T47D (cell line): ENCODE data around the gene SPATA33.
A peak's percentile ranks its signal among the peaks of the same experiment; 100 is the strongest.
"Not testable (repeated sequence)": the region's sequence is repeated elsewhere in the genome, so short reads cannot be mapped to it uniquely, and the experiment has no call there.

Experiments
- DNase-seq, 2 experiments: peaks; one replicate each; pipeline versions ENCODE4 v3.0.0 to v3.0.0-alpha.2; 2011 to 2012; ENCODE audit warnings: low read depth in 1 of 2, low spot score in 1 of 2
- JUND ChIP-seq: IDR thresholded peaks from 2 replicates; pipeline ENCODE4 v1.6.1; 2012; ENCODE audit warnings: low read depth
- in situ Hi-C: cut with HindIII; loops from 2 replicates; pipeline ENCODE4 v1.10.0; 2016; ENCODE audit warnings: low sequenced_read_pairs, low pct_unique_long_range_greater_than_20kb

Gene SPATA33

DNA sequence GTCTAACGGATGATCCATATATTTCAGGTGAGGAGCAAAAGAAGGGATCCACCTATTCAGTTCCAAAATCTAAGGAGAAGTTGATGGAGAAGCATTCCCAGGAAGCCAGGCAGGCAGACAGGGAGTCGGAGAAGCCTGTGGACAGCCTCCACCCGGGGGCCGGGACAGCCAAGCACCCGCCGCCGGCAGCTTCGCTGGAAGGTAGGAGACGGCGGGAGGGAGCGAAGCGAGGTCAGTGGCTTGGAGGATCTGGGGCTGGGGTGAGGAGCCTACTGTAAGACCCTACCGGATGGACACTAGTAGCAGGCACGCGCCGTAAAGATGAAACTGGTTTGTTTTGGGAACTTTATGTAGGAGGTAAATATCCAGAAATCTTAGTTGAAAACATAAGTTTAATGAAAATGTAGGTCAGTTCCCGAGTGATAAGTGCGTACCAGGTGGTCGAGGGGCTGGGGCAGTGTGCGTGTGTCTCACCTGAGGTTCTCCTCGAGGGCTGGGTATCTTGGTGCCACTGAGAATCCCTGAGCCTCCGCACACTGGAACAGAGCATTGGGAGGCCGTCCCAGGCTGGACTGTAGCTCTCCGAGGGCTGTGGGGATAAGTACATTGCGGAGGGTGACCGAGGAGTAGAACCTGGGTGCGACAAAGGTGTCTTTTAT lies 714 bp downstream of the SPATA33 start:
- in situ Hi-C loops: no loop called here
- TF ChIP-seq JUND: no peak
- DNase-seq: peak; percentile 46 to 76

DNA sequence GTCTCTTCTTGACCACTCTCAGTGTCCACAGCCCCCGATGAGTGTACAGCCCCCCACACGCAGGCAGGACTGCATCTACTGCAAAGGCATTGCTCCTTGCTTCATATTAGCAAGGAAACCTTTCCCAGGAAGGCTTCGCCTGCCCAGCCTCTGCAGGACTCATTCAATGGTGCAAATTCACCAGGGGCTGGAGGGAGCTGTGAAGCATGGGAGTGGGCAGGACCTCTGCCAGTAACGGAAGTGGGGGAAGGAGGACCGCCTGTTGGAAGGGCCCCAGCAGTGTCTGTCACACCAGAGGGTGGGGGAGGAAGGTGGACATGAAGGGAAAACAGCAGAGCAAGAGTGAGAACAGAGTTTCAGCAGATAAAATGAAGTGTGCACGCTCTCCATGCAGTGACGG lies 2.5 kb downstream of the SPATA33 start:
- in situ Hi-C loops: no loop called here
- DNase-seq: no peak
- TF ChIP-seq JUND: no peak

- TF ChIP-seq JUND: no peak
- DNase-seq: no peak
- in situ Hi-C loops: no loop called here
Measured at GRCh38 chr16:89661215-89661614, 3.6 kb downstream of the SPATA33 start.

GRCh38 chr16:89664238-89664637 lies 6.6 kb downstream of the SPATA33 start:
- in situ Hi-C loops, DNase-seq: not testable (repeated sequence)

DNA sequence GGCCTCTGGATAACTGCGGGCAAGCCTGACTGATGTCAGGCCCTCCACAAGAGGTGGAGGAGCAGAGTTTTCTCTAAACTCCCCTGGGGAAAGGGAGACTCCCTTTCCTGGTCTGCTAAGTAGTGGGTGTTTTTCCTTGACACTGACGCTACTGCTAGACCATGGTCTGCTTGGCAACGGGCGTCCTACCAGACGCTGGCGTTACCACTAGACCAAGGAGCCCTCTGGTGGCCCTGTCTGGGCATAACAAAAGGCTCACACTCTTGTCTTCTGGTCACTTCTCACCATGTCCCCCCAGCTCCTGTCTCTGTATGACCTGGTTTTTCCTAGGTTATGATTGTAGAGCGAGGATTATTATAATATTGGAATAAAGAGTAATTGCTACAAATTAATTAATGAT lies 9.4 kb downstream of the SPATA33 start:
- in situ Hi-C loops: not testable (repeated sequence)
- peak in 1 of 2 experiments; percentile 69 for DNase-seq

DNA sequence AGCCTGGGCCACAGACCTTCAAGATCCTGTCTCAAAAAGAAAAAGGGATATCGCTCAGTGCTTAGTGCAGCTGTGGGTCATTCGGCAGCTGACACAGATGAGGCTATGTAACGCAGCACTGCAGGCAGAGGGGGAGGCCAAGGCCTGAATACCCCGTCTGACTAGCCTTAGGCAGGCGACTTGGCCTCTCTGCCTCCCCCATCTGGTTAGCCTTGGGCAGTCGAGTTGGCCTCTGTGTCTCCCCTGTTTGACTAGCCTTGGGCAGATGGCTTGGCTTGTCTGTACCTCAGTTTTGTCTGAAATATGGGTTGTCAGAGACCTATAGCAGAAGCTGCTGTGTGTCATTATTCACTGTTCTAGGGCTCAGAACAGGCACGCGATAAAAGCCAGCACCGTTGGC lies 10.0 kb downstream of the SPATA33 start:
- DNase-seq: no peak
- no peak for TF ChIP-seq JUND
- in situ Hi-C loops: no loop called here

DNA sequence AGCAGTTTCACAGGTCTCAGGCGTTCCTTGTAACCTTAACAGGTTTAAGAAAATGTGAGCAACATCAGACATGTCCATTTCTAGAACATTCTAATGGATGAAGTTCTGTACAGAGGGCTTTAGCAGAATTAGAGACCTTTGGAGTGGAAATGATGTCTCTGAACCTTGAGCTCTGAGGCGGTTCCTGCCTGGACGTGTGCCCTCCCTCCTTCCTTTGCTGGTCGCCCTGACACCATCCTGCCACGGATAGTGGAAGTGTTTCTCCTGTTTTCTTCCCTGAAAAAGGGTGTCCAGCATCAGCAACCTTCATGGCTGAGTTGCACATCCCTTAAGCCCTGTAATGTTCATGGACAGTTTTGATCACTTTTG lies 11.1 kb downstream of the SPATA33 start:
- in situ Hi-C loops: no loop called here
- no peak for DNase-seq
- TF ChIP-seq JUND: no peak

- DNase-seq: no peak
- TF ChIP-seq JUND: no peak
- in situ Hi-C loops: no loop called here
Measured at GRCh38 chr16:89669755-89670154, 12.1 kb downstream of the SPATA33 start.

DNA sequence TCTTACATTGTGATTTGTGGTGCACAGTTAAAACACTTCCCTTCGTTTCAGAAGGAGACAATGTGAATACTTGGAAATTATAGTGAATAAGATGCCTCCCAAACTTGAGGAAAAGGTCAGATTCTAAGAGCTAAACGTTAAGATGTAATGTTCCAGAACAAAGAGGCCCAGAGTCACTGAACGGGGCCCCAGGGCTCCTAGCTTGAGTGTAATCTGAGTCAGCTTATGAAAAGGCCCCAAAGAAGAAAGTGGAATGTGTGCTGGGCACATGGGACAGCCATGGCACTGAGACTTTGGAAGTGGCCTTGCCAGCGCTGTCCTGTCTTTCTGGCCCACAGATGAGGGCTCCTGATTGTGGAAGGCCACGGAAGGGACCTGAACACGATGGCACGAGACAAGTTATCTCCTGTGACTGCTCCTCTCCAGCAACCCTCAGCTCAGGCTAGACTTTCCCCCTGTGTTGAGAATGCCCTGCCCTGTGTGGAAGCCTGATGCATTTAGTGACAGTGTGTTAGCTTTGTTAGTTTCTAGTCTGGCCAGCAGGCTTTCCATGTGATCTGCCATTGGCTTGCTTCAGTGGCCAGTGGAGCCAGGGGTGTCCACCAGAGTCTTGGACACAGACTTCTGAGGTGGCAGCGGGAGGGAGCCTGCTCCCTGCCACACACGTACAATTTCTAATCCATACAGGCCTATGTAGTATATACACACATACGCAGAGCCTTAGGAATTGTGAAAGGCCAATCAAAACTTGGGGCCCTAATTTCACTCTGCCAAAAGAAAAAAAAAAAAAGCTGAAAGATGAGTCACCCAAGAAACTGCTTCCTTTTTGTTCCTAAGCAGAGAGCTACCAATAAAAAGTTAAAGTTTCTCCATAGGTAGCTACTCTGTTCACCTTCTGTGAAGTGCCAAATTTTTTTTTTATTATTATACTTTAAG lies 13.1 kb downstream of the SPATA33 start:
- no peak for TF ChIP-seq JUND
- no peak for DNase-seq
- in situ Hi-C loops: no loop called here

GRCh38 chr16:89671565-89671964 lies 13.9 kb downstream of the SPATA33 start:
- in situ Hi-C loops, DNase-seq: not testable (repeated sequence)

DNA sequence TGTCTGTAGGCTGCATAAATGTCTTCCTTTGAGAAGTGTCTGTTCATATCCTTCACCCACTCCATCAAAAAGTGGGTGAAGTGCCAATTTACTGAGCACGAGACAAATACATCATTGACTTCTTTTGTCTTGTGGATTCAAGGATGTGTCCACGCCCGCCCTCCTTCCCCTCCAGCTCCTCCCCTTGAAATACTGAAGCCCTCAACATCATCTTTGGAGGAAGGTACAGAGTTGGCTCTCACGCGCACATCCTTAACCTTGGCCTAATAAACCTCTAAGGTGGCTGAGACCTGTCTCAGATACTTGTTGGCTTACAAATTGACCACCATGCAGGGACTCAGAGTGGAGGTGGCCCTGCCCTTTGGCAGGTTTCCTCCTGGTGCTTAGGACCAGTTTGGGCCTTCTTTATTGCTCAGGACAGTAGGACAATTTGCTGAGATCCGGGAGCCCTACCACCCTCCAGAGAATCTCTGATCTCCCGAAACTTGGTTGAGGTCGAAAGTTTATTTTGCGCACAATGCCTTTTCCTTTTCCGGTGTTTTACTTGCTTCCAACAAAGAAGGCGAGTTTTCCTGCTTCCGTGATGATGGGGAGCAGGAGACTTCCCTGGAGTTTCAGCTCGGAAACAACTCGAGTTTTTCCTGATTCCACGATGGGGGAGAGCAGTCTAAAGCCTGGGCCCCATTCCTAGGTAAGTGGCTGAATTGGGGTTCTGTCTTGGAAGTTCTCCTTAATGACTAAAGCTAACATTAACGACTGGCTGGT lies 14.7 kb downstream of the SPATA33 start:
- in situ Hi-C loops: no loop called here
- no peak for DNase-seq
- no peak for TF ChIP-seq JUND

- DNase-seq: no peak
- no peak for TF ChIP-seq JUND
- in situ Hi-C loops: no loop called here
Measured at GRCh38 chr16:89678258-89678657, 20.6 kb downstream of the SPATA33 start.

DNA sequence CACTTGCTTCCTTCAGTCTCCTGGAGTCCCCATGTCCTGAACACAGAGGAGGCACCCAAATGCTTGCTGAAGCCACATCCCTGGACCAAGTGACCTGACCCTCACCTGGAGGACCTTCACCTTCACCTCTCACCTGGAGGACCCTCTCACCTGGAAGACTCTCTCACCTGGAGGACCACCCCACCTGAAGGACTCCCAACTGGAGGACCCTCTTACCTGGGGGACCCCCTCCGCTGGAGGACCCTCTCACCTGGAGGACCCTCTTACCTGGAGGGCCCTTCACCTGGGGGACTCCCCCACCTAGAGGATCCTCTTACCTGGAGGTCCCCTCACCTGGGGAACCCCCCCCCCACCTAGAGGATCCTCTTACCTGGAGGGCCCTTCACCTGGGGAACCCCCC lies 28.3 kb downstream of the SPATA33 start:
- in situ Hi-C loops: no loop called here
- TF ChIP-seq JUND: no peak

More for the DNA sequence above, 28.3 kb downstream of the SPATA33 start:
- DNase-seq: no peak
